Smooth muscle cell of the pulmonary artery (primary cell): ENCODE measurements around the gene MORF4L2. TPM values are rescaled to one million over a fixed set of nuclear protein-coding genes. Genes with fewer than 3 reads are reported as not detected.

ENCODE experiments used
- total RNA-seq: library from RNA; depleted of rRNA; stranded (reverse); fragments of >200 nt; gene quantifications from 2 replicates; pipeline ENCODE4 v1.2.3, GENCODE V29; 2014

MORF4L2 gene
- total RNA-seq: 309 and 484 TPM in 2 replicates

GRCh38 chrX:103686199-103687072 lies at the start of gene MORF4L2:
TSS of gene MORF4L2 (minus strand) at chrX:103686699. CDS start at chrX:103677027, 9,672 bp downstream.

DNA sequence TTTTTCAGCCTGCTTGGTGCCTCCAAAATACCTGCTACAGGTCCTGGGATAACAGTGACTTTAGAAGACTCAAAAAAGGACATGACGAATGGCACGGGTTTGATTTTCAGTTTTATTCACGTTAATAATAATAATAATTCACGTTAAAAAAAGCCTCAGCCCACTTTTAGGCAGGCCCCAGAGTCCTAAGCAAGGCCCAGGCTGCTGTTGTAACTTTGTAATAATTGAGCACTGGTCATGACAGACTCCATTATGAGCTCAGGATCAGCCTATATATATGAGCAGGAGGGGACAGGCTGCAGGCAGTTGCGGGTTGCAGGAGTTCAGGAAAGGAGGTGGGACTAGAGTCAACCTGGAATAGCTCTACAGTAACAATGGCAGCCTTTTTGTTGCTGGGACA lies 24.1 kb upstream of the MORF4L2 start, which contains the start of gene TMEM31:
TSS of gene TMEM31 (plus strand) at position 301 of the 400 bp plus-strand sequence. CDS start 1,350 bp downstream, outside the sequence.

DNA sequence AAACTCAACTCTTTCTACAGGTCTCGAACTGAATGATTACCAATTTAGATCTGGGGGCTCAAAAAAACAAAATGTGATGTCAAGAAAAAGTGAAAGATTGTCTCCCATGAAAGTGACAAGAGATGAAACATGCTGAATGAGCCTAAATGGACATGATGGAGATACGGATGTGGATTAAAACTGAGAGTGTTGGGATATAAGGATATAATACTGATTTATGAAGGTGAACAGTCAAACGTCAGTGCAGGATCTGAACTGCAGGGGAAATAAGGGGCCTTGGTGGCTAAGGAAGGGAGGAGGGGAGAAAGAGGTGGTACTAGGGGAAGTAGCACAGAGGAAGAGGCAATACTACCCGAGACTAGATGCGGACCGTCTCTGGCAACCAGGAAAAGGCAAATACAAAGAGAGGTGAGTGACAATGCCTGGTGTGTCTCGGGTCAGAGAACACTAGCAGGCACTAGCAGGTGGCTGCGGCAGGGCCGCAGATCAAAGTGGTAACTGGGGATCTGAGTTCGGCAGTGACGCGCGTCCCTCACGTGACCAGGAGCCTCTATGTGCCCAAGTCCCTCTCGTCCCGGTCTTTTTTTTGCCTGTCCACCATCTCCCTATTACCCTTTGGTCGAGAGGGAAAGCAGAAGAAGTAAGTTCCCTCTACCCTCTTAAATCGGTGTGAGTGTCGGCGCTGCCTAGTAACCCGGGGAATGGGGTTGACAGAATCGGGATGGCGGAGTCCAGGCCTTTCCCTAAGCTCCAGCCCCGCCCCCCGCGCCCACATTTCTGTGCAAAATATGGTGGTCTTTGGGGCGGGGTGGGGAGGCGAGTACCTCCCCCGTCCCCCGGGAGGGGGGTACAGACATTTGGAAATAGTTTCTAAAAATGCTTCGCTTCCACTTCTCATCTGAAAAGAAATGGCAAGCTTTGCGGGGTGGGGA lies 57.8 kb downstream of the MORF4L2 start, which contains the start of gene TCEAL1:
TSS of gene TCEAL1 (plus strand) at position 590 of the 932 bp plus-strand sequence. CDS start 942 bp downstream, outside the sequence.

Other genes starting within 250 kb of the MORF4L2 start
- gene RAB40A, start 167.2 kb downstream of the MORF4L2 start, total RNA-seq: 0.33 and 0.53 TPM in 2 replicates
- 35.0 and 35.9 TPM in 2 replicates for gene TCEAL4, start 101.2 kb downstream of the MORF4L2 start, total RNA-seq
- gene TCEAL3, start 78.7 kb downstream of the MORF4L2 start, total RNA-seq: 11.1 and 16.3 TPM in 2 replicates
- 16.6 and 20.1 TPM in 2 replicates for gene TCEAL1, start 57.7 kb downstream of the MORF4L2 start, total RNA-seq
- gene TMEM31, start 24.2 kb upstream of the MORF4L2 start, total RNA-seq: not detected in 2 replicates
- 0.46 TPM in 1 of 2 replicates, not detected in the other for gene PLP1, start 90.1 kb upstream of the MORF4L2 start, total RNA-seq
- gene RAB9B, start 145.6 kb upstream of the MORF4L2 start, total RNA-seq: 0.91 and 1.3 TPM in 2 replicates